HL-60/S4 (cell line): ENCODE results near the gene EHD3.

Experiments
- in situ Hi-C: fragments of 300-500 bp; cut with MboI; formaldehyde crosslinking; loops from 2 replicates; pipeline ENCODE4 v1.14.3; 2022; ENCODE audit warnings: low sequenced_read_pairs

The EHD3 gene

GRCh38 chr2:31212659-31213600 lies 21.0 kb upstream of the EHD3 start:
- in situ Hi-C loops = no loop called here

- in situ Hi-C loops = no loop called here
Observed at GRCh38 chr2:31213601-31214443, 20.1 kb upstream of the EHD3 start.

- in situ Hi-C loops = no loop called here
Observed at GRCh38 chr2:31214444-31214915, 19.5 kb upstream of the EHD3 start.

- in situ Hi-C loops = no loop called here
Observed at GRCh38 chr2:31216734-31217133, 17.2 kb upstream of the EHD3 start.

GRCh38 chr2:31217465-31218200 lies 16.3 kb upstream of the EHD3 start, which contains the start of gene CAPN14:
Gene CAPN14 (minus strand): TSS chr2:31217515. CDS start chr2:31205447, 12,068 bp downstream.
- in situ Hi-C loops = no loop called here

GRCh38 chr2:31219131-31219969 lies 14.6 kb upstream of the EHD3 start:
- in situ Hi-C loops = no loop called here

- in situ Hi-C loops = no loop called here
Observed at GRCh38 chr2:31221544-31221943, 12.4 kb upstream of the EHD3 start.

GRCh38 chr2:31222071-31222470 lies 11.9 kb upstream of the EHD3 start:
- in situ Hi-C loops = no loop called here

- in situ Hi-C loops = no loop called here
Observed at GRCh38 chr2:31223026-31223425, 10.9 kb upstream of the EHD3 start.

GRCh38 chr2:31223749-31224148 lies 10.2 kb upstream of the EHD3 start:
- in situ Hi-C loops = no loop called here

GRCh38 chr2:31226266-31226665 lies 7.7 kb upstream of the EHD3 start:
- in situ Hi-C loops = no loop called here

- in situ Hi-C loops = no loop called here
Observed at GRCh38 chr2:31227110-31227509, 6.8 kb upstream of the EHD3 start.

GRCh38 chr2:31227711-31228125 lies 6.2 kb upstream of the EHD3 start:
- in situ Hi-C loops = no loop called here

- in situ Hi-C loops = no loop called here
Observed at GRCh38 chr2:31228717-31229116, 5.2 kb upstream of the EHD3 start.

GRCh38 chr2:31230751-31231150 lies 3.2 kb upstream of the EHD3 start:
- in situ Hi-C loops = no loop called here

GRCh38 chr2:31231571-31232302 lies 2.2 kb upstream of the EHD3 start:
- in situ Hi-C loops = no loop called here

GRCh38 chr2:31232586-31232985 lies 1.4 kb upstream of the EHD3 start:
- in situ Hi-C loops = no loop called here

- in situ Hi-C loops = no loop called here
Observed at GRCh38 chr2:31233231-31233630, 721 bp upstream of the EHD3 start.
